GM12878 (cell line): ENCODE results near the gene EXPH5. TPM values are rescaled to one million over a fixed set of nuclear protein-coding genes. Genes with fewer than 3 reads are reported as not detected.

Experiments
- ATAC-seq: fragments of 200-7000 bp; cut with Tn5 transposase; 3 replicates; pipeline ENCODE4 v1.9.1; 2020; ENCODE audit warnings: mild to moderate bottlenecking, moderate library complexity
- BruUV-seq: library from RNA; stranded (reverse); fragments of 400-500 nt; replicated peaks from 2 replicates; lab custom pipeline; 2021; lab: Mats Ljungman, UMichigan
- CTCF ChIA-PET: fragments of 300-600 bp; sonication (Branson Sonifier 250); formaldehyde crosslinking; extraction: SDS; loops from one replicate; lab custom pipeline; 2021; ENCODE audit warnings: inconsistent platforms; lab: Yijun Ruan, JAX
- POLR2A ChIA-PET: fragments of 350-600 bp; formaldehyde crosslinking; extraction: SDS; loops from one replicate; lab custom pipeline; 2021; ENCODE audit warnings: inconsistent platforms; lab: Charles Lee
- RAD21 ChIA-PET: fragments of 300-600 bp; sonication (Branson Sonifier 250); formaldehyde crosslinking; loops from one replicate; lab custom pipeline; 2023; ENCODE audit warnings: antibody characterized with exemption; ENCODE audit not compliant: unreplicated experiment; lab: Charles Lee
- SMC1A ChIA-PET: fragments of 300-600 bp; sonication (Branson Sonifier 250); formaldehyde crosslinking; loops from one replicate; lab custom pipeline; 2023; ENCODE audit not compliant: unreplicated experiment, uncharacterized antibody; lab: Charles Lee
- DNase-seq: peaks from one replicate; pipeline ENCODE4 v3.0.0-alpha.2; 2011; ENCODE audit warnings: low read depth, low spot score
- FAIRE-seq: peaks from 3 replicates; lab custom pipeline; 2011; peaks lifted over from hg19 to GRCh38; lab: Jason Lieb, UNC
- H2AFZ ChIP-seq: 2 replicates; pipeline ENCODE4 v1.6.0; 2011; ENCODE audit warnings: low read depth, low read length, control low read depth; ENCODE audit not compliant: control insufficient read depth
- H3K27ac ChIP-seq: 2 replicates; pipeline ENCODE4 v1.5.1; 2011; ENCODE audit warnings: control low read depth; ENCODE audit not compliant: control insufficient read depth, insufficient read depth
- H3K27me3 ChIP-seq, 2 experiments: replicated peaks in 1 of 2; 2 replicates each; pipeline versions ENCODE4 v1.6.0 to v1.6.1; 2011; ENCODE audit warnings: low read length in 1 of 2; ENCODE audit not compliant: control insufficient read depth in 2 of 2, insufficient read depth in 2 of 2
- H3K36me3 ChIP-seq, 2 experiments: 2 replicates each; pipeline ENCODE4 v1.5.1; 2011; ENCODE audit warnings: low read length in 1 of 2; ENCODE audit not compliant: control insufficient read depth in 2 of 2, insufficient read depth in 2 of 2
- H3K4me1 ChIP-seq: 2 replicates; pipeline ENCODE4 v1.6.1; 2011; ENCODE audit warnings: mild to moderate bottlenecking, low read length, moderate library complexity, mixed read lengths; ENCODE audit not compliant: control insufficient read depth, insufficient read depth
- H3K4me2 ChIP-seq: 2 replicates; pipeline ENCODE4 v1.6.0; 2011; ENCODE audit warnings: control low read depth; ENCODE audit not compliant: control insufficient read depth, insufficient read depth
- H3K4me3 ChIP-seq: fragments of 200-600 bp; sonication (generic); 2 replicates; pipeline ENCODE4 v1.5.1; 2016
- H3K79me2 ChIP-seq: 2 replicates; pipeline ENCODE4 v1.6.0; 2011; ENCODE audit warnings: low read length; ENCODE audit not compliant: control insufficient read depth, insufficient read depth
- H3K9ac ChIP-seq: 2 replicates; pipeline ENCODE4 v1.8.0; 2011; ENCODE audit warnings: low read length, control low read depth, mixed read lengths; ENCODE audit not compliant: control insufficient read depth, insufficient read depth
- H3K9me3 ChIP-seq: replicated peaks from 3 replicates; pipeline ENCODE4 v1.5.1; 2011; ENCODE audit warnings: mild to moderate bottlenecking, low read length; ENCODE audit not compliant: control insufficient read depth, insufficient read depth
- H4K20me1 ChIP-seq: 2 replicates; pipeline ENCODE4 v1.6.0; 2011; ENCODE audit not compliant: control insufficient read depth, insufficient read depth
- ATF7 ChIP-seq: fragments of 450-650 bp; IDR thresholded peaks from 2 replicates; pipeline ENCODE4 v1.6.1; 2016; ENCODE audit warnings: low read depth, mild to moderate bottlenecking
- BHLHE40 ChIP-seq, 2 experiments: fragments of 450-650 bp in 1 of 2; IDR thresholded peaks; 2 replicates each; pipeline ENCODE4 v1.6.1; 2011 to 2017; ENCODE audit warnings: low read depth in 2 of 2, borderline replicate concordance in 1 of 2, improper control_type of control experiment in 1 of 2, low read length in 1 of 2, mild to moderate bottlenecking in 1 of 2
- CEBPZ ChIP-seq: fragments of 150-350 bp; IDR thresholded peaks from 2 replicates; pipeline ENCODE4 v1.6.1; 2016; ENCODE audit warnings: low read depth, low read length
- E2F8 ChIP-seq: fragments of 450-650 bp; IDR thresholded peaks from 2 replicates; pipeline ENCODE4 v1.6.1; 2018; ENCODE audit warnings: mild to moderate bottlenecking, low read depth, moderate library complexity; ENCODE audit not compliant: partially characterized antibody
- EGR1 ChIP-seq, 2 experiments: IDR thresholded peaks; 1 replicate in 1 of 2; 2 replicates in 1 of 2; pipeline ENCODE4 v1.6.1; 2011 to 2012; ENCODE audit warnings: low read depth in 2 of 2, low read length in 2 of 2, borderline replicate concordance in 1 of 2, mild to moderate bottlenecking in 1 of 2, moderate library complexity in 1 of 2
- ETV6 ChIP-seq, 2 experiments: fragments of 450-650 bp in 1 of 2; IDR thresholded peaks in 1 of 2; conservative IDR thresholded peaks in 1 of 2; 2 replicates each; pipeline ENCODE4 v1.6.1; 2014; ENCODE audit warnings: antibody characterized with exemption in 1 of 2, borderline replicate concordance in 1 of 2, low read depth in 1 of 2, mild to moderate bottlenecking in 1 of 2, moderate library complexity in 1 of 2
- KDM1A ChIP-seq: fragments of 200-600 bp; sonication (generic); IDR thresholded peaks from 2 replicates; pipeline ENCODE4 v1.6.1; 2016; ENCODE audit warnings: borderline replicate concordance
- MEF2B ChIP-seq: fragments of 450-650 bp; IDR thresholded peaks from 2 replicates; pipeline ENCODE4 v1.6.1; 2018; ENCODE audit warnings: mild to moderate bottlenecking, moderate library complexity; ENCODE audit not compliant: partially characterized antibody, poor library complexity, severe bottlenecking
- NBN ChIP-seq: fragments of 450-650 bp; IDR thresholded peaks from 2 replicates; pipeline ENCODE4 v1.6.1; 2016
- POLR2AphosphoS5 ChIP-seq: IDR thresholded peaks from 2 replicates; pipeline ENCODE4 v1.6.1; 2011; ENCODE audit warnings: mild to moderate bottlenecking, low read length, inconsistent platforms
- SREBF1 ChIP-seq: IDR thresholded peaks from 2 replicates; pipeline ENCODE4 v1.6.1; 2012; ENCODE audit warnings: mild to moderate bottlenecking, low read length
- SUPT20H ChIP-seq: IDR thresholded peaks from 2 replicates; pipeline ENCODE4 v1.6.1; 2011; ENCODE audit warnings: low read depth, mild to moderate bottlenecking, low read length, moderate library complexity, borderline replicate concordance; ENCODE audit not compliant: control insufficient read depth
- TBL1XR1 ChIP-seq: IDR thresholded peaks from 2 replicates; pipeline ENCODE4 v1.6.1; 2012; ENCODE audit warnings: low read depth, low read length, improper control_type of control experiment
- ZNF622 ChIP-seq: fragments of 450-650 bp; IDR thresholded peaks from 2 replicates; pipeline ENCODE4 v1.6.1; 2017; ENCODE audit warnings: mild to moderate bottlenecking, inconsistent platforms
- WGBS: methylation state at CpG from one replicate; pipeline ENCODE4 v1.1.6; 2016; ENCODE audit warnings: low lambda C conversion rate; ENCODE audit not compliant: insufficient replicate concordance, insufficient coverage; ENCODE audit errors: missing lambda C conversion rate; 5-methylcytosine and 5-hydroxymethylcytosine counted together
- in situ Hi-C: fragments of 300-500 bp; cut with MboI; formaldehyde crosslinking; loops from 9 replicates; pipeline ENCODE4 v1.14.3; 2018; ENCODE audit warnings: mixed read lengths
- intact Hi-C: fragments of 100-400 bp; cut with micrococcal nuclease; formaldehyde crosslinking; loops from one replicate; pipeline ENCODE4 v1.14.2; 2022; ENCODE audit not compliant: unreplicated experiment
- polyA plus RNA-seq, 11 experiments: library from polyadenylated mRNA; depleted of rRNA in 4 of 11; unstranded in 6 of 11; stranded (reverse) in 5 of 11; fragments of >200 nt; fragmentation: Nextera tagmentation in 4 of 11; fragmentation: Illumina TruSeq in 1 of 11; extraction: Ambion mirVana in 4 of 11; extraction: Trizol in 1 of 11; gene quantifications; 1 replicate in 1 of 11; 2 replicates in 10 of 11; pipeline versions ENCODE4 v1.2.1 to v1.2.3, GENCODE V29; 2011 to 2016; ENCODE audit warnings: inconsistent platforms in 2 of 11, missing spikeins in 2 of 11, low read depth in 1 of 11
- total RNA-seq, 4 experiments: library from RNA; depleted of rRNA in 3 of 4; stranded (reverse); fragments of >200 nt in 3 of 4; fragmentation: Illumina TruSeq in 1 of 4; extraction: Trizol in 1 of 4; gene quantifications; 2 replicates each; pipeline versions ENCODE4 v1.2.1 to v1.2.3, GENCODE V29; 2013 to 2021
- TF ChIP-seq, protein P1 (sequence below): IDR thresholded peaks from 2 replicates; pipeline ENCODE4 v1.6.1; 2011; ENCODE audit warnings: low read depth, low read length, improper control_type of control experiment, borderline replicate concordance
- TF ChIP-seq, protein P2 (sequence below): IDR thresholded peaks from 2 replicates; pipeline ENCODE4 v1.6.1; 2012; ENCODE audit warnings: low read depth, low read length, improper control_type of control experiment

EXPH5 gene
- total and polyA plus RNA-seq, 10 of the 15 experiments (the other 5 are each of a cell fraction or from before 2014, with no cell fraction given): 0.69 to 11.1 (median 4.3) TPM

GRCh38 chr11:108608548-108608947 is 15.0 kb upstream of the EXPH5 start:
- no peaks in the 10 kb centered on the region for H3K27me3 ChIP-seq
- POLR2A ChIA-PET: interaction anchor here (0.6 to 1.1 kb wide), 2 partner anchors 11 to 14 kb away, joined by 3 read pairs; no protein-coding TSS in a partner anchor
- no peak overlapping the region for H3K4me3 ChIP-seq
- no peaks in the 10 kb centered on the region for H3K4me1 ChIP-seq
- no peaks in the 10 kb centered on the region for H3K9me3 ChIP-seq
- no peak for DNase-seq
- RAD21 ChIA-PET: interaction anchor here (0.5 to 0.7 kb wide), 2 partner anchors 14 to 15 kb away, joined by 3 to 5 read pairs; no protein-coding TSS in a partner anchor
- no peak for FAIRE-seq
- no peak overlapping the region for H3K4me2 ChIP-seq
- H2AFZ ChIP-seq: no peak overlapping the region
- no peaks in the 10 kb centered on the region for H4K20me1 ChIP-seq
- no peak overlapping the region for H3K27ac ChIP-seq
- no peak for ATAC-seq
- CTCF ChIA-PET: interaction anchor here (0.9 to 1.4 kb wide), 3 partner anchors 9 to 28 kb away, joined by 3 to 5 read pairs (median 3); no protein-coding TSS in a partner anchor
- H3K79me2 ChIP-seq: no peaks in the 10 kb centered on the region
- 100% methylated on average over 1 of the region's 1 CpG for WGBS
- BruUV-seq: no TSS peak
- no peaks in the 10 kb centered on the region for H3K36me3 ChIP-seq
- no peak overlapping the region for H3K9ac ChIP-seq
- SMC1A ChIA-PET: interaction anchor here (0.8 to 1.0 kb wide), 2 partner anchors 9 to 36 kb away, joined by 3 to 4 read pairs; no protein-coding TSS in a partner anchor
- intact Hi-C loops (no loop called here), in situ Hi-C loops (no loop called here)
- TF ChIP-seq BHLHE40 (IDR thresholded peaks at IDR 0.05; ENCODE audit: borderline replicate concordance in 1 of 2, low read depth in 2 of 2, low read length in 1 of 2): no peak
- TF ChIP-seq, protein P1, sequence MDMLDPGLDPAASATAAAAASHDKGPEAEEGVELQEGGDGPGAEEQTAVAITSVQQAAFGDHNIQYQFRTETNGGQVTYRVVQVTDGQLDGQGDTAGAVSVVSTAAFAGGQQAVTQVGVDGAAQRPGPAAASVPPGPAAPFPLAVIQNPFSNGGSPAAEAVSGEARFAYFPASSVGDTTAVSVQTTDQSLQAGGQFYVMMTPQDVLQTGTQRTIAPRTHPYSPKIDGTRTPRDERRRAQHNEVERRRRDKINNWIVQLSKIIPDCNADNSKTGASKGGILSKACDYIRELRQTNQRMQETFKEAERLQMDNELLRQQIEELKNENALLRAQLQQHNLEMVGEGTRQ: no peak
- no peak for TF ChIP-seq NBN
- TF ChIP-seq MEF2B: no peak
- TF ChIP-seq SUPT20H: no peak
- no peak for TF ChIP-seq KDM1A
- no peak for TF ChIP-seq ETV6 (conservative IDR thresholded peaks at IDR 0.05 in 1 of 2, IDR thresholded peaks at IDR 0.05 in 1 of 2; ENCODE audit: borderline replicate concordance in 1 of 2, low read depth in 1 of 2)
- no peak for TF ChIP-seq POLR2AphosphoS5
- no peak for TF ChIP-seq ATF7
- TF ChIP-seq EGR1 (IDR thresholded peaks at IDR 0.05; ENCODE audit: borderline replicate concordance in 1 of 2, low read depth in 2 of 2, low read length in 2 of 2): no peak
- TF ChIP-seq, protein P2, sequence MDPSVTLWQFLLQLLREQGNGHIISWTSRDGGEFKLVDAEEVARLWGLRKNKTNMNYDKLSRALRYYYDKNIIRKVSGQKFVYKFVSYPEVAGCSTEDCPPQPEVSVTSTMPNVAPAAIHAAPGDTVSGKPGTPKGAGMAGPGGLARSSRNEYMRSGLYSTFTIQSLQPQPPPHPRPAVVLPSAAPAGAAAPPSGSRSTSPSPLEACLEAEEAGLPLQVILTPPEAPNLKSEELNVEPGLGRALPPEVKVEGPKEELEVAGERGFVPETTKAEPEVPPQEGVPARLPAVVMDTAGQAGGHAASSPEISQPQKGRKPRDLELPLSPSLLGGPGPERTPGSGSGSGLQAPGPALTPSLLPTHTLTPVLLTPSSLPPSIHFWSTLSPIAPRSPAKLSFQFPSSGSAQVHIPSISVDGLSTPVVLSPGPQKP: no peak
- no peak for TF ChIP-seq ZNF622
- no peak for TF ChIP-seq TBL1XR1
- TF ChIP-seq E2F8: no peak
- TF ChIP-seq SREBF1: no peak
- TF ChIP-seq CEBPZ: no peak
